IPS-18a (cell line): ENCODE data around the gene MCM6.
"Not testable (repeated sequence)": the region's sequence is repeated elsewhere in the genome, so short reads cannot be mapped to it uniquely, and the experiment has no call there.

Experiments
- H3K27ac ChIP-seq: one replicate; pipeline ENCODE4 v1.5.1; 2013; ENCODE audit warnings: low read length
- H3K27me3 ChIP-seq: one replicate; pipeline ENCODE4 v1.6.1; 2013; ENCODE audit warnings: mild to moderate bottlenecking, low read length; ENCODE audit not compliant: control insufficient read depth, insufficient read depth
- H3K36me3 ChIP-seq: one replicate; pipeline ENCODE4 v1.6.1; 2013; ENCODE audit warnings: low read depth, low read length; ENCODE audit not compliant: control insufficient read depth
- H3K4me1 ChIP-seq: one replicate; pipeline ENCODE4 v1.6.1; 2013; ENCODE audit warnings: low read depth, low read length; ENCODE audit not compliant: control insufficient read depth
- H3K4me3 ChIP-seq: one replicate; pipeline ENCODE4 v1.5.1; 2013; ENCODE audit warnings: low read length
- H3K9ac ChIP-seq: one replicate; pipeline ENCODE4 v1.6.1; 2013; ENCODE audit warnings: mild to moderate bottlenecking, low read length, moderate library complexity
- H3K9me3 ChIP-seq: one replicate; pipeline ENCODE4 v1.6.1; 2013; ENCODE audit warnings: low read depth, low read length; ENCODE audit not compliant: control insufficient read depth

MCM6 gene

GRCh38 chr2:135894930-135895329 lies 18.7 kb upstream of the MCM6 start:
- H3K9me3 ChIP-seq = no peaks in the 10 kb centered on the region
- H3K27ac ChIP-seq = no peak overlapping the region
- H3K27me3 ChIP-seq = no peaks in the 10 kb centered on the region
- no peak overlapping the region for H3K9ac ChIP-seq
- no peaks in the 10 kb centered on the region for H3K36me3 ChIP-seq
- H3K4me1 ChIP-seq = no peaks in the 10 kb centered on the region
- no peak overlapping the region for H3K4me3 ChIP-seq

GRCh38 chr2:135893374-135893794 lies 17.1 kb upstream of the MCM6 start:
- no peak overlapping the region for H3K4me3 ChIP-seq
- H3K9me3 ChIP-seq = no peaks in the 10 kb centered on the region
- no peak overlapping the region for H3K27ac ChIP-seq
- H3K36me3 ChIP-seq = no peaks in the 10 kb centered on the region
- no peaks in the 10 kb centered on the region for H3K27me3 ChIP-seq
- H3K4me1 ChIP-seq = no peaks in the 10 kb centered on the region
- no peak overlapping the region for H3K9ac ChIP-seq

- H3K9ac ChIP-seq = no peak overlapping the region
- H3K9me3 ChIP-seq = no peaks in the 10 kb centered on the region
Observed at GRCh38 chr2:135890835-135891234, 14.6 kb upstream of the MCM6 start.

GRCh38 chr2:135890149-135890548 lies 13.9 kb upstream of the MCM6 start:
- H3K9me3 ChIP-seq = no peaks in the 10 kb centered on the region
- H3K27me3 ChIP-seq = no peaks in the 10 kb centered on the region
- no peak overlapping the region for H3K27ac ChIP-seq
- H3K36me3 ChIP-seq = no peaks in the 10 kb centered on the region
- H3K4me3 ChIP-seq = no peak overlapping the region
- no peak overlapping the region for H3K9ac ChIP-seq
- no peaks in the 10 kb centered on the region for H3K4me1 ChIP-seq

More at GRCh38 chr2:135890835-135891234, 14.6 kb upstream of the MCM6 start:
- no peak overlapping the region for H3K4me3 ChIP-seq
- no peaks in the 10 kb centered on the region for H3K4me1 ChIP-seq
- H3K36me3 ChIP-seq = no peaks in the 10 kb centered on the region
- no peak overlapping the region for H3K27ac ChIP-seq
- H3K27me3 ChIP-seq = no peaks in the 10 kb centered on the region

GRCh38 chr2:135888587-135888986 lies 12.3 kb upstream of the MCM6 start:
- not testable (repeated sequence) for H3K27ac ChIP-seq, H3K9ac ChIP-seq, H3K9me3 ChIP-seq, H3K27me3 ChIP-seq, H3K4me1 ChIP-seq, H3K4me3 ChIP-seq, H3K36me3 ChIP-seq

- Histone ChIP-seq H3K9me3 (no peaks in the 10 kb centered on the region), H3K4me1 (no peaks in the 10 kb centered on the region), H3K36me3 (no peaks in the 10 kb centered on the region), H3K27me3 (no peaks in the 10 kb centered on the region), H3K9ac (no peak overlapping the region), H3K4me3 (no peak overlapping the region), H3K27ac (no peak overlapping the region)
Observed at GRCh38 chr2:135885709-135886108, 9.5 kb upstream of the MCM6 start.

GRCh38 chr2:135882415-135882814 lies 6.2 kb upstream of the MCM6 start:
- Histone ChIP-seq H3K4me3 (no peak overlapping the region), H3K36me3 (no peaks in the 10 kb centered on the region), H3K9ac (no peak overlapping the region), H3K27ac (no peak overlapping the region), H3K9me3 (no peaks in the 10 kb centered on the region), H3K4me1 (no peaks in the 10 kb centered on the region), H3K27me3 (no peaks in the 10 kb centered on the region)

- Histone ChIP-seq H3K4me1 (peaks cover 17% of the 10 kb centered on the region), H3K36me3 (peaks cover 19% of the 10 kb centered on the region), H3K4me3 (peak overlapping the region; percentile 77)
- H3K9me3 ChIP-seq, H3K9ac ChIP-seq, H3K27me3 ChIP-seq, H3K27ac ChIP-seq: not testable (repeated sequence)
Observed at GRCh38 chr2:135876770-135877169, 527 bp upstream of the MCM6 start.

GRCh38 chr2:135875491-135876065 lies 665 bp downstream of the MCM6 start:
- peaks cover 17% of the 10 kb centered on the region for H3K4me1 ChIP-seq
- H3K27me3 ChIP-seq = no peaks in the 10 kb centered on the region
- H3K27ac ChIP-seq = peak overlapping the region; percentile 4
- no peaks in the 10 kb centered on the region for H3K9me3 ChIP-seq
- H3K4me3 ChIP-seq = peak overlapping the region; percentile 77
- H3K9ac ChIP-seq = peak overlapping the region; percentile 95
- H3K36me3 ChIP-seq = peaks cover 31% of the 10 kb centered on the region

- no peaks in the 10 kb centered on the region for H3K9me3 ChIP-seq
- H3K4me3 ChIP-seq = peak overlapping the region; percentile 77
- peaks cover 17% of the 10 kb centered on the region for H3K4me1 ChIP-seq
- H3K36me3 ChIP-seq = peaks cover 38% of the 10 kb centered on the region
- H3K9ac ChIP-seq = peak overlapping the region; percentile 95
- no peak overlapping the region for H3K27ac ChIP-seq
- H3K27me3 ChIP-seq = no peaks in the 10 kb centered on the region
Observed at GRCh38 chr2:135874777-135875365, 1.4 kb downstream of the MCM6 start.

- Histone ChIP-seq H3K27ac (no peak overlapping the region), H3K4me3 (no peak overlapping the region), H3K4me1 (peaks cover 17% of the 10 kb centered on the region), H3K27me3 (no peaks in the 10 kb centered on the region), H3K9ac (no peak overlapping the region), H3K9me3 (no peaks in the 10 kb centered on the region), H3K36me3 (peaks cover 80% of the 10 kb centered on the region)
Observed at GRCh38 chr2:135870571-135870970, 5.7 kb downstream of the MCM6 start.

- Histone ChIP-seq H3K9me3 (no peaks in the 10 kb centered on the region), H3K36me3 (peaks cover 85% of the 10 kb centered on the region), H3K4me3 (no peak overlapping the region), H3K9ac (no peak overlapping the region), H3K4me1 (no peaks in the 10 kb centered on the region), H3K27ac (no peak overlapping the region), H3K27me3 (no peaks in the 10 kb centered on the region)
Observed at GRCh38 chr2:135863233-135863632, 13.0 kb downstream of the MCM6 start.
